Testis (tissue), 2 donors: ENCODE results near the gene EFTUD2.

Experiments used
- POLR2A ChIP-seq: fragments of 450-650 bp; IDR thresholded peaks from one replicate; pipeline ENCODE4 v1.6.1; 2017; ENCODE audit warnings: antibody characterized with exemption, mild to moderate bottlenecking, moderate library complexity
- TF ChIP-seq, protein P1 (sequence below), 3 experiments: fragments of 450-650 bp in 2 of 3; fragments of 200-600 bp in 1 of 3; sonication (generic) in 1 of 3; IDR thresholded peaks; one replicate each; pipeline ENCODE4 v1.5.1; 2016 to 2019; ENCODE audit warnings: antibody characterized with exemption in 3 of 3, mild to moderate bottlenecking in 2 of 3, moderate library complexity in 1 of 3

GRCh38 chr17:44921122-44921882 is 22.1 kb upstream of the EFTUD2 start:
- TF ChIP-seq, protein P1, sequence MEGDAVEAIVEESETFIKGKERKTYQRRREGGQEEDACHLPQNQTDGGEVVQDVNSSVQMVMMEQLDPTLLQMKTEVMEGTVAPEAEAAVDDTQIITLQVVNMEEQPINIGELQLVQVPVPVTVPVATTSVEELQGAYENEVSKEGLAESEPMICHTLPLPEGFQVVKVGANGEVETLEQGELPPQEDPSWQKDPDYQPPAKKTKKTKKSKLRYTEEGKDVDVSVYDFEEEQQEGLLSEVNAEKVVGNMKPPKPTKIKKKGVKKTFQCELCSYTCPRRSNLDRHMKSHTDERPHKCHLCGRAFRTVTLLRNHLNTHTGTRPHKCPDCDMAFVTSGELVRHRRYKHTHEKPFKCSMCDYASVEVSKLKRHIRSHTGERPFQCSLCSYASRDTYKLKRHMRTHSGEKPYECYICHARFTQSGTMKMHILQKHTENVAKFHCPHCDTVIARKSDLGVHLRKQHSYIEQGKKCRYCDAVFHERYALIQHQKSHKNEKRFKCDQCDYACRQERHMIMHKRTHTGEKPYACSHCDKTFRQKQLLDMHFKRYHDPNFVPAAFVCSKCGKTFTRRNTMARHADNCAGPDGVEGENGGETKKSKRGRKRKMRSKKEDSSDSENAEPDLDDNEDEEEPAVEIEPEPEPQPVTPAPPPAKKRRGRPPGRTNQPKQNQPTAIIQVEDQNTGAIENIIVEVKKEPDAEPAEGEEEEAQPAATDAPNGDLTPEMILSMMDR (IDR thresholded peaks at IDR 0.05): no peak
- no peak for TF ChIP-seq POLR2A
